GM18907 (cell line): Measurements from ENCODE around the gene RNF40.

ENCODE experiments used
- ATAC-seq: cut with Tn5 transposase; IDR thresholded peaks from one replicate; pipeline ENCODE4 v1.9.1; 2021; ENCODE audit warnings: mild to moderate bottlenecking, moderate library complexity; ENCODE audit not compliant: unreplicated experiment

RNF40 gene

DNA sequence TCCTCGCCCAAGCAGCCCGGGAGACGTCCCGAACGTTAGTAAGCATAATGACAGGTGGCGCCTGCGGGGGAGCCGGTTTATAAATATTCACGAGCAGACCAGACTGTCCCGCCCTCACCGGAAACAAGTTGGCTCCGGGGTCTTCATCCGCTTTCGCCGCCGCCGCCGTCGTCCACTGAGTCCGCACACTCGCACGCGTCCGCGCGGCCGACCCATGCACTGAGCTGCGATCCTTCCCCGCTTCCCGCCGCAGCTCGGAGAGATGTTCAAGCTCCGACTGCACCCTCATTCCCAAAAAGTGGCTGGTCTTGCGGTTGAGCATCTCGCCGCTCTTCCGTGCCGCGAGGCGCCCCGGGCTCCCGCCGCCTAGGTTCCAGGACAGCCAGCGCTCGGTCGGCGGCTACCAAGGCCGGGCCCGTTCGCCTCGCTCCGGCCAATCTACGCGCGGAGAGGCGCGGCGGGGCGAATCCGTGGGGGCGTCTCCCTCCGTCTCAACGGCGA lies 645 bp upstream of the RNF40 start:
- ATAC-seq = peak; percentile 29

DNA sequence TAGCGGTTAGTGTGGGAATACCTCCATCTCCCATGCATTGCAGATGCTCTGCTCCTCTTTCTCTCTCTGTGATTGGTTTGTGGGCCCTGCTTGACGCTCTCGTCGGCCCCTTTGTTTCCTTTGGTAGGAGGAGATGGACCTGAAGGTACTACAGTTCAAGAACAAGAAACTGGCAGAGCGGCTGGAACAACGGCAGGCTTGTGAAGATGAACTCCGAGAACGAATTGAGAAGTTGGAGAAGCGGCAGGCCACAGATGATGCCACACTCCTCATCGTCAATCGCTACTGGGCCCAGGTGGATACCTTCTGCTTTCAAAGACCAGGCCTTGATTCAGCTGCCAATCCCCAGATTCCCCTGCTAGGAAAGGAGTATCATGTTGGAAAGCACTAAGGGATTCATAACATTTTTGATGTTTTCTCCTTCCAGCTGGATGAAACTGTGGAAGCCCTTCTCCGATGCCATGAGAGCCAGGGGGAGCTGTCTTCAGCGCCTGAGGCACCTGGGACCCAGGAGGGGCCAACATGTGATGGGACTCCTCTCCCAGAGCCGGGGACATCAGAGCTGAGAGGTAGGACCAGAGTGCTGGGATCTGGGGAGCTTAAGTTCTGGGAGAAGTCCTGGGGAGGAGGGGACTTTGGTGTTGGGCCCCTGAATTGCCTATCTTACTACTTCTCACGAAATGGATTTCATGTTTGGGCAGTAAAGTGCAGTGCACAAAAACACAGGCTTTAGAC lies 1.0 kb downstream of the RNF40 start:
- ATAC-seq = no peak

DNA sequence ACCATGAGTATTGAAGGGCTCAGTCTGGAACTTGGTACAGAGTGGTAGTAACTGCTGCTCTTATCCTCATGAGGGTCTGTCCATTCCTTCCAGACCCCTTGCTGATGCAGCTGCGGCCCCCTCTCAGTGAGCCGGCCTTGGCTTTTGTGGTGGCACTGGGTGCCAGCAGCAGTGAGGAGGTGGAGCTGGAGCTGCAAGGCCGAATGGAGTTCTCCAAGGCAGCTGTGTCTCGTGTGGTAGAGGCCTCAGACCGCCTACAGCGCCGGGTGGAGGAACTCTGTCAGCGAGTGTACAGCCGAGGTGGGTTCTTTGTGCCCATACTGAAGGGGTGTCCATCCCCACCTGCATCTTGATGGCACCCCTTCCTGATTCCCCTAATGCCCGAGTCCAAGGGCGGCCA lies 2.0 kb downstream of the RNF40 start:
- ATAC-seq = no peak

DNA sequence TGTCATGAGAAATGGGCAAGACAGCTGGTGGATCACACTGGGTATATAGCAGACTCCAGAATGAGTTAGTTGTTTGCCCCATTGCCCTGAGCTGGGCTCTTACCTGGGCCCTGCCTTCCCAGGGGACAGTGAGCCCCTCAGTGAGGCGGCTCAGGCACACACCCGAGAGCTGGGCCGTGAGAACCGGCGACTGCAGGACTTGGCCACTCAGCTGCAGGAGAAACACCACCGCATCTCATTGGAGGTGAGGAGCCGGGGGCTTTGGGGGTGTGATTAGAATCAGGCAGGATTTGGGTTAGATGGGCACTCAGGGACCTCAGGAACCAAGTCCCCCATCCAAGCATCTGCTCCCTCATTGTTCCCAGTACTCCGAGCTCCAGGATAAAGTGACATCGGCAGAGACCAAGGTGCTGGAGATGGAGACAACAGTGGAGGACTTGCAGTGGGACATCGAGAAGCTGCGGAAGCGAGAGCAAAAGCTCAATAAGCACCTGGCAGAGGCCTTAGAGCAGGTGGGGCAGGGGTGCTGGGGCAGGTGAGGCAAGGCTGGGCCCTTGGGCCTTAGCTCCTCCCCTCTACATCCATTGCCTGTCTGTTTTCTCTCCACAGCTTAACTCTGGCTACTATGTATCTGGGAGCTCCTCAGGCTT lies 2.8 kb downstream of the RNF40 start:
- no peak for ATAC-seq

DNA sequence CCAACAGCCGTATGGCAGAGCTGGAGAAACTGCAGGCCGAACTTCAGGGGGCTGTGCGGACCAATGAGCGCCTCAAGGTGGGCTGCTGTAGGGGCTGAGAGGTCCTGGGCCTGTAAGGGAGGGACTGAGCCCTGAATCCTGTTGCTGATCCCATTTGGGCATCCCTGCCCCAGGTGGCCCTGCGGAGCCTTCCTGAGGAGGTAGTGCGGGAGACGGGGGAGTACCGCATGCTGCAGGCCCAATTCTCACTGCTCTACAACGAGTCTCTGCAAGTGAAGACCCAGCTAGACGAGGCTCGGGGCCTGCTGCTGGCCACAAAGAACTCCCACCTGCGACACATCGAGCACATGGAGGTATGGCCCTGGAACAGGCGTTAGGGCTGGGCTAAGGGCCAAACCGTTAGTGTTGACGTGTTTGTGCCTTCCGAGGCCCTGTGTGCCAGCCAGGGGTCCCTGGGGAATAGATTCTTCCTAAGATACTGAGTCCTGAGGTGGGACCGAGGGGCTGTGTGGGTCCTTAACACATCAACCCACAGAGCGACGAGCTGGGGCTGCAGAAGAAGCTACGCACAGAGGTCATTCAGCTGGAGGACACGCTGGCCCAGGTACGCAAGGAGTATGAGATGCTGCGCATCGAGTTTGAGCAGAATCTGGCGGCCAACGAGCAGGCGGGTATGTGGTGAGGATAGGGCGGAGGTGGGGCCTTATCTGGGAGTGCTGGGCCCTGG lies 4.2 kb downstream of the RNF40 start:
- ATAC-seq = no peak

DNA sequence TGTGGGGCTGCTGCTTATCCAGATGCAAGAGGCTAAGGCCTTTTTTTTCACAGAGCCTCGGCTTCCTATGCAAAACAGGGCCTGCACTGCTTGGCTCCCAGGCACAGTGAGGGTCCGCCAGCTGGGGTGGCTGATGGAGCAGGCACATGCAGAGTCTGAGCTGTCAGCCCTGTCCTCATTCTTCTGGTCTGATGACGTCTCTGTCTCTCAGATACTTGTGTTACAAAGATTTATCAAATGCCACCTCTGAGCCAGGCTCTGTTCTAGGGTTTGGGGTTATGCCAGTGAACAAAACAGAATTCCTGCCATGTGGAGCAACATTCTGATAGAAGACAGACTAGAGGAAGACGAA lies 4.8 kb downstream of the RNF40 start:
- ATAC-seq = no peak

DNA sequence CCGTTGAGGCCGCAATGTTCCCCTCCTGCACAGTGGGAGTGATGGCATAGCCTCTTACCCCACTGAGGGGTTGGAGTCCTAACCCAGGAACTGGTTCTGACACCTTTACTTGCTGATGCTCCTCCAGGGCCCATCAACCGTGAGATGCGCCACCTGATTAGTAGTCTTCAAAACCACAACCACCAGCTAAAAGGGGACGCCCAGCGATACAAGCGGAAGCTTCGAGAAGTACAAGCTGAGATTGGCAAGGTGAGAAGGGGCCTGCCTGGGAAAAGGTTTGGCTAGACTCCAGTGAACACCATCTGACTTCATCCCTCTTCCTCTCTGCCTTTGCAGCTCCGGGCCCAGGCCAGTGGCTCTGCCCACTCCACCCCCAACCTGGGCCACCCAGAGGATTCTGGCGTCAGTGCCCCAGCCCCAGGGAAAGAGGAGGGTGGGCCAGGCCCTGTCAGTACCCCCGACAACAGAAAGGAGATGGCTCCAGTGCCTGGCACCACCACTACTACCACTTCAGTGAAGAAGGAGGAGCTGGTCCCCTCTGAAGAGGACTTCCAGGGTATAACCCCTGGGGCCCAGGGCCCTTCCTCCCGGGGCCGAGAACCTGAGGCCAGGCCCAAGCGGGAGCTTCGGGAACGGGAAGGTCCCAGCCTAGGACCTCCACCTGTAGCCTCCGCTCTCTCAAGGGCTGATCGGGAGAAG lies 5.8 kb downstream of the RNF40 start:
- ATAC-seq = no peak

DNA sequence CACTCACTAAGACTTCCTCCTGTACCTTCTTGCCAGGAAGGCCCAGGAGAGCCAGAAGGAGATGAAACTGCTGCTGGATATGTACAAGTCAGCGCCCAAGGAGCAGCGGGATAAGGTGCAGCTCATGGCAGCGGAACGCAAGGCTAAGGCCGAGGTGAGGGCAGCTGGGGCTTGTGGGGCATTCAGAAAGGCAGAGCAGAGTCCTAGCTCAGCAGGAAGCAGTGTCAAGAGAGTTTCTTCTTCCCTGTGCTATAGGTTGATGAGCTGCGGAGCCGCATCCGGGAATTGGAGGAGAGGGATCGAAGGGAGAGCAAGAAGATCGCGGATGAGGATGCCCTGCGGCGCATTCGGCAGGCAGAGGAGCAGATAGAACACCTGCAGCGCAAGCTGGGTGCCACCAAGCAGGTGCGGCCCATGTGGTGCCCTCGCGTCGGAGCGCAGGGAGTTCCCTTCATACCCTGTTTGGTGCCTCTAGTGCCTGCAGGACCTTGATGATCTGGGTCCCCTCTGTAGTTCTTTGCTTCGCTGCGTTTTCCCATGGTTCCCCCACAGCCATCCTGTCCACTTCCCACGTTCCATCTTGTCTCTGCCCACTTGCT lies 6.6 kb downstream of the RNF40 start:
- no peak for ATAC-seq

DNA sequence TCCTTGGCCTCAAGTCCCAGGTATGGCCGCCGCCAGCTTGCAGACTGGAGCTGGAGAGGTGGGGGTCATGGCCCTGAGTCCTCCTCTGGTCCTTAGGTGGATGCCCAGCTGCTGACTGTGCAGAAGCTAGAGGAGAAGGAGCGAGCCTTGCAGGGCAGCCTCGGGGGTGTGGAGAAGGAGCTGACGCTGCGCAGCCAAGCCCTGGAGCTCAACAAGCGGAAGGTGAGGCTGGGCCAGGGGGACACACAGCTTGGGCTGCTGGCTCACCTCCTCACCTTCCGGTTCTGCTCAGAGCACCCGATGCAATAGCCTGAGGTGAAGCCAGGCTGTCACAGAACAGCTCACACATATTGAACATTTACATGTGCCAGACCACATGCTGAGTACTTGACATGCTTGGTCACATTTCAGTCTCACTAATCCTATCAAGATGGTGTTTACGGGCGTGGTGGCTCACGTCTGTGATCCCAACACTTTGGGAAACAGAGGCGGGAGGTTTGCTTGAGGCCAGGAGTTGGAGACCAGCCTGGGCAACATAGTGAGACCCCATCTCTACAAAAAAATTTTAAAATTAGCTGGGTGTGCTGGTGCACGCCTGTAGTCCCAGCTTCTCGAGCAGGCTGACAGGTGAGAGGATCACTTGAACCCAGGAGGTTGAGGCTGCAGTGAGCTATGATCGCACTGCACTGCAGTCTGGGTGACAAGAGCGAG lies 7.4 kb downstream of the RNF40 start:
- ATAC-seq = no peak

DNA sequence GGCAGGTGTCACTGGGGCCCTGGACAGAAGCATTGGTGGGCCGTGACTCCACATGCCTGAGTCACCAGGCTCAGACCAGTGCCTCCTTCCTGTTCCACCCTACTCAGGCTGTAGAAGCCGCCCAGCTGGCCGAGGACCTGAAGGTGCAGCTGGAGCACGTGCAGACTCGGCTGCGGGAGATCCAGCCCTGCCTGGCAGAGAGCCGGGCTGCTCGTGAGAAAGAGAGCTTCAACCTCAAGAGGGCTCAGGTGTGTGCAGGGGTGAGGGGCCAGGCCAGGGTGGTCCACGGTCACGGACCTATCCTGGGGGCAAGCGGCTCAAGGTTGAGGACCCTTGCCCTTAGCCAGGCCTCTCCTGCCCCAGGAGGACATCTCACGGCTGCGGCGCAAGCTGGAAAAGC lies 9.6 kb downstream of the RNF40 start:
- no peak for ATAC-seq

DNA sequence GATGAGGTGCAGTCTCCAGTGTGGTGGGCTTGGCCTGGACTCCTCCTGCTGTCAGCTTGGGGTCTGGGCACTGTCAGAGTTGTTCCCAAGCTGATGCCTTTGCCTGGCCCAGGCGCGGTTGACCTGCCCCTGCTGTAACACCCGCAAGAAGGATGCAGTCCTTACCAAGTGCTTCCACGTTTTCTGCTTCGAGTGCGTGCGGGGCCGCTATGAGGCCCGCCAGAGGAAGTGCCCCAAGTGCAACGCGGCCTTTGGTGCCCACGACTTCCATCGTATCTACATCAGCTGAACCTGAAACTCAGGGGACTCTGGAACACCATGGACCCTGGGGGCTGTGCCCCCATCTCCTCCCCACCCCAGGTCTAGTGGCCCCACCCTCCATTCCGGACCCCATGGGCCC lies 11.7 kb downstream of the RNF40 start:
- ATAC-seq = no peak

DNA sequence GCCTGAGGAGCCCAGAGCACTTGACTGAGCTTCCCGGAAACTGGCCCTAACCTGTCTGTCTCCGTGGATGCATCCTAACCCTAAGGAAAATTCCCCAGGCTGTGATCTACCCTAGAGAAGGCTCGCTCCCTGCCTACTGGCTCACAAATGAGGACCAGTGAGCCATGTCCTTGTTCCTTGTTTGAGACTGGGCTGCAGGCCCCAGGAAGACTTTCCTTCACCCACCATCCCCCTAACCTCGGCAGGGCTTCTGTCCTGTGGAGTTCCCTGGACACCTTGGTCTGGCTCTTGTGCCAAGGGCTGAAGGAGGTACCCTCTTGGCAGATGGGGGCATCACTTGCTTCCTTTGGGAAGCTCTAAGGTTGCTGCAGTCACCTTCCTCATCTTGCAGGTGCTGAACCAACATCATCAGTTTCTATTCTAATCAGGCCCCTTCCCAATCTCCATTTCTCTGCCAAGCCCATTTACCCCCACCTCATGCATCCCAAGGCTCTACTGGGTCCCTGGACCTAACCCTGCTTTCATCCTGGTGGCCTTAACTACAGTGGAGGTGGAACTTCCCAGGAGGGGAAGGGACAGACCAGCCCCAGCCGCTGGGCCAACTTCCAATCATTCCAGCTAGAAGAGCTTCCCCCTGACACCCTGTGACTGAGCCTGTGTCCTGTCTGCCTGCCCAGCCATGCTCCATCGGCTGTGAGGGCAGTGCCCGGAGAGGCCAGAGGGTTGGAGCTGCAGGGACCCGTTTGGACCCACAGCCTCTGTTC lies 12.4 kb downstream of the RNF40 start:
- no peak for ATAC-seq

DNA sequence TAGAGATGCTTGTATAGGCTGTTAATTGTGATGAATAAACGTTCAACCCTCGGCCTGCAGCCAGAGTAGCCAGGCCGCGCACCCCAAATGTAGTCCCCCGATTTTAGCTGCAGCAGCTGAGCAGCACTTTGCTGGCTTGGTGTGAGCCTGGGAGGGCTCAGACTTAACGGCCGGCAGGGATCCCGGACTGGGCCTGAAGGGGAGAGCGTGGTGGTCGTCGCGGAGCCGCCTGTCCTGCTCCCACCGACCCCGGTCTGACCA lies 12.9 kb downstream of the RNF40 start:
- ATAC-seq = no peak

DNA sequence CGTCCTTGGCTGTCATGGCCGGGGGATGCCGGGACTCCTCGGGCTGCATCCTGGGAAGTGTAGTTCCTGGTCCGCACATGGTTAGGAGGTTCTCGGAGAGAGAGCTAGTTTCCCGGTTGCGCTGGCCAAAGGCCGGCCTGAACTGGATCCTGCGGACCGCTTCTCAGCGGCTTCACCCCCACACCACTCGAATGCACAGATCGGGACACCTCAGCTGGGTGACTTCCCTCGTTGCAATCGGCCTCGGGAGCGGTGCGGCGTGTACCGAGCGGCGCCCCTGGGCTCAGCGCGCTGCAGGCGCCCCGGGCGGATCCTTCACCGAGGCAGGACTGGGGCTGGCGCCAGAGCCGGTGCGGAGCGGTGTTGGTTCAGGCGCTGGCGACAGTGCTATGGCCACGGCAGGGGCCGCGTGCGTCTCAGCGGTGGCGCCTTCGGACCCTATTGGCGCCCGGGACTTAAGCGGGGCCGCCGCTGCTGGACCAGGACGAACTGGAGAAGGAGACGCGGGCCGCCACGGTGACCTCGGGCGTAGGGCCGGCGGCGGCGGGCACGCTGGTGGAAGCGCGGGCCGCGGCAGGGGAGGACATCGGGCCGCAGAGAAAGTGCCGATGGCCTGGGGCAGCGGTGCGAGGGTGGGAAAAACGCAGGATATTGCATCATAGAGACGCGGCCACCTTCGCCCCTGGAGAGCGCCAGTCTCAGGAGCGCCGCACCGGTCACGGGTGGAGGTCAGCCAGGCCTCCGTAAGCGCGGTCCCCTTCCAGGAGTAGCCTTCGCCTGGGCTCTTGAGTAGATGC lies 13.5 kb downstream of the RNF40 start:
- ATAC-seq = peak; percentile 54

DNA sequence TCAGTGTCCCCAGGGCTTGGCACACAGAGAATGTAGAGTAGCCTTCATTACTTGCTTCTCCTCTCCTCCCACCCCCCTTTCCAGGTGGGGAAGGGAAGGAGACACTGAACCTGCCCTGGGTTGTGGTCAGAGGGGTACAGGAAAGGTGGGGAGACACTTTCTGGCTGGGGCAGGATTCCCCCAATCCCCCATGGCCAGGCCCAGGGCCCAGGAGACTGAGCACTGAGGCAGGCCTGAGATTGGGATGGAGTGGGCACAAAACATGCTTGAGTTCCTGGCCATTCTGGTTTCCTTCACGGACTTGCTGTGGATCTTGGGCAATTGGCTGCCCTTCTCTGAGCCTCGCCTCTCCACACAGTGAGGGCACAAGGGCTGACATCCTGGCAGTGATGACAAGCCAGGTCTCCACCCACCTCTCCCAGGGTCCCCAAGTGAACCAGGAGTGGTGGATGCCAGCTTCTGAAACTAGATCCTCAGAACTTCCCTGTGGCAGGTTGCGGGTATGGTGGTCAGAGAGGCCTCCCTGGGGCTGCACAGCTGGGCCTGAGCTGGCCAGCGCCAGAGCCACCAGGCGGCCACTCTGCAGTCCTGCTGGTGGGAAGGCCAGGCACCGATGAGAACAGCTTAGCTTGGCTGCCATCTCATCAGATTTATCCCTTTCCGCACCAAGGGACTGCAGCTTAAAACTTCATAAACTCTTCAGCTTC lies 15.6 kb downstream of the RNF40 start:
- ATAC-seq = no peak

DNA sequence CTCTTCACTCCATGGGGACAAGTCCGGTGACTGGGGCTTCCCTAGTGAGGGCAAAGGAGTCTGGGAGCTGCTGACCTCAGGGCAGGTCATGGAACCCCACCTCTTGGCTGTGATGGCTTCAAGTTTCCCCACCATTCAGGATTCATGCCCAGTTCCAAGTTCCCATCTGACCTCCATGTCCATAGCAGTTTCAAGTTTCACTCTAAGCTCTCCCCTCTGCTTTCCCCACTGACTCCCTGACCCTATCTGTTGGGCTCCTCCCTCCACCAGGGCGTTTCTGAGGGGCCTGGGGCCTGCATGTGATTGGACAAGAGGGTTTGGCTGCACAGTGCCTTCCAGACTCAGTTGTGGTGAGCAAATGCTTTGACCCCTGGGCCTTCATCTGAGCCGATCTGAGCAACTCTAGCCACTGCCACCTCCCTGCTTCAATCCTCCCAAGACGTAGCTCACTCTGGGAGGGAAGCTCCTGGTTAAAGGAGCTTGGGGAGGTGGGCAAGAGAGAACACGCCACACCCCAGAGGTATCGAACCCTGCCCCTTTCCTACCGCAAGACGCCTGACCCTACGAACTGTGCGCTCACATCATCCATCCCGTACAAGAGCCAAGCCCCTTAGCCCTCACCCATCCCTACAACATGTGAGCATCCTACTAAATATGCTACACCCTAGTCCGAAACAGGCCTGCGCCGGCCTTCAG lies 16.6 kb downstream of the RNF40 start:
- no peak for ATAC-seq

DNA sequence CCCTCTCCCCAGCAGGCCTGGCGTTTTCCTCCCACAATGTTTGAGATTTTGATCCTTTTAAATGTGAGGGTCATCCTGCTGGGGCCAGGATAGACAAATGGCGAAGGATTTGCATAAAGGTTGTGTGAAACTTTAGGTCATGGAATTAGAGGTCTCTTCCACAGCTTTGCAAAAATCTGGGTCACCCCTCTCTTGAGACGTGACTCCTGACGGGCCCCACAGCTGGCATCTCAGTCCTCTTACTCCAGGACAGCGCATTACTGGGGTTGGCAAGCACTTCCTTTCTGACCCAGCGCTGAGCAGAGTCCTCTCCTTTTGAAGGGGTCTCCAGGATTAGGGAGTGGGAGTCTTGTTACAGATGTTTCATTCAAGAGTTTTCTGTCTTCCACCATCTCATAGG lies 17.5 kb downstream of the RNF40 start:
- ATAC-seq = no peak

DNA sequence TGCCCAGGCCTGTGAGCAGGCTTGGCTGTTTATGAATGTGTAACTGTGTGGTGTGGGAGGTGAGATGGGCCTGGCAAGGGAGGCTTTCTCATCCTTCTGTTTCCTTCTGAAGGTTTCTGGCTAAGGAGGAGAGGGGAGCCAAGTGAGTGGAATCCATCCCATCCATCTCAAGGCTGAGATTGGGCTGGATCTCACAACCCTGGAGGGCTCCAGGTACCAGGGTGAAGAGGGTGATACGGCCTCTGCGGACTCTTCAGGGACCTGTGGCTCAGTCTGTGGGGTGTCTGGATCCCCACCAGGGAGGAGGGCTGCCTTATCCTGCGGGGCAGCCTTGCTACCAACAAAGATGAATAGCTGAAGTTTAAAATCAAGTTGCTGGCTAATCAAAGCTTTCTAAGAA lies 17.9 kb downstream of the RNF40 start:
- ATAC-seq = no peak
